HL-60 (cell line): ENCODE results near the gene KSR2.

Source experiments
- POLR2AphosphoS5 ChIP-seq: IDR thresholded peaks from 2 replicates; pipeline ENCODE4 v1.6.1; 2012; ENCODE audit warnings: low read depth
- REST ChIP-seq: IDR thresholded peaks from 2 replicates; pipeline ENCODE4 v1.6.1; 2012; ENCODE audit warnings: low read depth; ENCODE audit not compliant: insufficient replicate concordance

GRCh38 chr12:117447665-117448366 is 521.0 kb downstream of the KSR2 start:
- TF ChIP-seq REST (no peak), POLR2AphosphoS5 (no peak)
